Ramos (cell line): ENCODE measurements around the gene PAQR4.

Experiments
- in situ Hi-C: fragments of 300-500 bp; cut with MboI; formaldehyde crosslinking; loops from one replicate; pipeline ENCODE4 v1.14.3; 2022; ENCODE audit warnings: low sequenced_read_pairs; ENCODE audit not compliant: unreplicated experiment

The PAQR4 gene

DNA sequence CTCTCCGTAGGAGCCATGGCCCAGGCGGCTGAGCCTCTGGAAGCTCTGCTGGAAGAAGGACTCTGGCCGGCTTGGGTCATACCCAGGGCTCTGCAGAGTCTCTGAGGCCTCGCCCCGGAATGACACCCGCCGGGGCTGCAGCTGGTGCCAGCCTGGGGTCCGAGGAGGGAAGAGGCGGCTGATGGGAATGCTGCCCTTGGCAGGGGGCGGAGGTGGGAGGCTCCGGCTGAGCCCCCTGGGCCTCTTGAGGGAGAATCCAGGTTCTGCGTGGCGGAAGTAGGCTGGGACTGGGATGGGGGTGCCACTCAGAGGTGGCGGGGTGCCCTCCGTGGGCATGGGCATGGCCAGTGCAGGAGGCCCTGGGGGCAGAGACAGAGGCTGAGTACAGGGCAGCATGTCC is 7.5 kb downstream of the PAQR4 start:
- in situ Hi-C loops: no loop called here

DNA sequence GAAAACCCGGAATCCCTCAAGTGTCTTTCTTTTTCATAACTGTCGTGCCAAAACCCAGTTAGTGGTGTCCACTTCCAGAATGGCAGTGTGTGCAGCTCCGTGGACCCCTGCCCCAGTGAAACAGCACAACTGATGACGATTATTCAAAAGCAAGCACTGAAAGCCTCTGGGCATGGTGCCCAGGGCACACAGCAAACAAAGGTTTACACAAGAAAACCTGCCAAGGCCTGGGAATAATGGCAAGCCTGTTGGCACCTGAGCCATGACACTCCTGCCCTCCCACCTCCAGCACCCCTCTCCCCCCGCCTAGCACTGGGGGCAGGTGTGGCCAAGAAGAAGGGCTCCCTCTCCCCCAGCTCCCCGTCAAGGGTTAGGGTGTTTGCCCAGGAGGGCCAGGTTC is 8.3 kb downstream of the PAQR4 start:
- in situ Hi-C loops: no loop called here

DNA sequence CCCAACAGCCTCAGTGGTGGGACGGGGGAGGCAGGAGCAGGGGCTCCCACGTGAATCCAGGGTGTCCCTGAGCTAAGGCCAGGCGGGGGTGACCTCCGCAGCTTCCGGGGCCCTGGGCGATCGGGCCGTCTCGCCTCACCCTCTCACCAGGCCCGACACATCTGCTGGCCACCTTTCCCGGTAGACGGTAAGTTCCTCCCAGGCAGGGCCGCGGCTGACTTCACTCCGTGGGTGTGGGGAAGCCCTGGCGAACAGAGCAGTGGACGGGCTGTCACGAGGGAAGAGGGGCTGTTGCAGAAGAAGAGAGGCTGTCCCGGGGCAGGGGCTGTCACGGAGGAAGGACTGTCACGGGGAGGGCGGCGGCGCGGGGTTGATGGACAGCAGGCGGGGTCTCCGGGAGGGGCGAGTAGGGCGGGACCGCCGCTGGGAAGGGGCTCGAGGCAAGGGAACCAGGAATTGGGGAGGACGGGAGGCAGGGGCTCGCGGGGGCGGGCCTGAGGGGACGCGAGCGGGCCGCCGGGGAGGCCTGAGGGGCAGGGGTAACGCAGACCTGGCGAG is 10.6 kb downstream of the PAQR4 start:
- in situ Hi-C loops: no loop called here

DNA sequence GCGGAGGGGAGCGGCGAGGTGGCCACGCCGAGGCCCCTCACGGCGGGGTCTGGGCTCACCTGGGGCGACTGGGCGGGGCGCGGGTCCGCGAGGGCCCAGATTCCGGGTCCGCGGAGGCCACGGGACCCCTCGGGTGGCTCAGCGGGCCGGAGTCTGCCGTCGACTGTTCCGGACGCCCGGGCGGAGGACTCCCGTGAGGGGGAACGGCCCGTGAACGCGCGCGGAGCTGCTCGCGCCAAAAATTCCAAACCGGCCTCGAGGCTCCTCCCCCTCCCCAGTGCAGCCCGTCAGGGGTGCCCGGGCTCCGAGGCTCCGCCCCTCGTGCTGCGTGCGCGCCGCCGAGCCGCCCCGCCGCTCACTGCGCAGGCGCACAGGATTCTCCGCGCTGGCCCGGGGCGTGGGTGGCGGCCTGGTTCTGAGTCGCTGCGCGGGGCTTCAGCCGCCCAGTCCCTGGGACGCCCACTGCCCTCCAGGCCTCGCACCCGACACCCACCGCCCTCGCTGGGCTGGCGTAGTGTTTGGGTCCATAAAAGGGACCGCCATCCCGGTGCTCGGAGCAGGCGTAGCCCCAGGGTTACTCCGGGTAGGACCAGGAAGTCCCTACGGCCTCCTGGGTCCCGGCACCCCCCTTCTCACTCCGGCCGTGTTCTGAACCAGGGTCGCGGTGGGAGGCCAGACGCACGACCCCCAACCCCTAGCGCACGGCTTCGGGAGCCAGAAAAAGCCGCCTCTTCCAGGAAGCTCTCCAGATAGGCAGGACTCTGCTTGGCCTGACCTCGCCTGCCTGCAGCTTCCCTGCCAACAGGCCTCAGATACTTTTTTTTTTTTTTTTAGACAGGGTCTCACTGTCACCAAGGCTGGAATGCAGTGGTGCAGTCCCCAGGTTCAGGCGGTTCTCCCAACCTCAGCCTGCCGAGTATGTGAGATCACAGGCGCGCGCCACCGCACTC is 11.4 kb downstream of the PAQR4 start, which contains the start of gene PKMYT1:
PKMYT1 (minus strand) TSS at position 220 of the 950 bp plus-strand sequence. CDS start 789 bp downstream, outside the sequence.
- in situ Hi-C loops: no loop called here

DNA sequence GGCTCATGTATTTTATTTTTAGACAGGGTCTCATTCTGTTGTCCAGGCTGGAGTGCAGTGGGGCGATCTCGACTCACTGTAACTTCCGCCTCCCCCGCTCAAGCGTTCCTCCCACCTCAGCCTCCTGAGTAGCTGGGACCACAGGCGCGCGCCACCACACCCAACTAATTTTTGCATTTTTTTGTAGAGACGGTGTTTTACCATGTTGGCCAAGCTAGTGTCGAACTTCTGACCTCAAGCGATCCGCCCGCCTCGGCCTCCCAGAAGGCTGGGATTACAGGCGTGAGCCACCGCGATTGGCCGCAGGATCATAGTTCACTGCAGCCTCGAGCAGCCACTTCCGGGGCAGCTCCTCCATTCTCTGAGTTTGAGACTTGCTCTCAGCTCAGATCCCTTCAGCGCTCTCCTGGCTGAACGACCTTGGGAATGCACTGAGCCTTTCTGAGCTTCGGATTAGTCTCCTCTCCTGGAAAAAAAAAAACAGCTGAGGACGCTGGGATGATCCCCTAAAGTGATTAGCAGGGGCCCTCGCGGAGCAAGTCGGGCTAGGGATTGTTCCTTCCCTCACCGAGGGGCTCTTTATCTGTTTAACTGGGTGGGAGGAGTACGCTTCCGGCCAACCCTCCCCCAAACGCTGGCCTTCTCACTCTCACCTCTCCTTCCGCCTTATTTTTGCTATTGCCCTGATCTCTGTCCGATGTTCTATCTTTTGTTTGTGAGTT is 12.2 kb downstream of the PAQR4 start:
- in situ Hi-C loops: no loop called here

DNA sequence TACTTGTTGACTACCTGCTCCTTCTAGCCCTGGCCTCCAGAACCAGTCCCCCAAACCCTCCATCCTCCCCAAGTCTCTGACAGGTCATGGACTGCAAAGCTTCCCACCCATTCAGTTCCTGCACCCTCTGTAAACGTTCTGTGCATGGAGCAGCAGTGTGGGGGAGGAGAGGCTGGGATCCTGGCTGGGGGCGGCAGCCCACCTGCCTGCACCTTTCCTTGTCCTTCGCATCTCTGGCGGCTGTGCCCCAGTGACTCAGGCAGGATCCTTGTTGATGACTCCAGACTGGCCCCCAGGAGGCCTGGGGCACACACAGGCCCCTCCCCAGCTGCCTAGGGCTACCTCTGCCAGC is 12.7 kb downstream of the PAQR4 start:
- in situ Hi-C loops: no loop called here

DNA sequence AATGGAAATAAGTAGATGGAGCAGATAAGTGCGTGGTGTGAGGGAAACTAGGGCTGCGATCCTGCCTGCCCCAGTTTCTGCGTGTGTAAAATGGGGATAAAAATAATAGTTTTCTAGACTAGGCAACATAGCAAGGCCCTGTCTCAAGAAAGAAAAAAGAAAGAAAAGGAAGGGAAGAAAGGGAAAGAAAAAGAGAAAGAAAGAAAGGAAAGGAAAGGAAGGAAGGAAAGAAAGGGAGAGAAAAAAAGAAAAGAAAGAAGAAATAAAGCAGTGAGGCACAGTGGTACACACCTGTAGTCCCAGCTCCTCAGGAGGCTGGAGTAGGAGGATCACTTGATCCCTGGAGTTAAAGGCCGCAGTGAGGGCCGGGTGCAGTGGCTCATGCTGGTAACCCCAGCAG is 13.3 kb downstream of the PAQR4 start:
- in situ Hi-C loops: no loop called here

DNA sequence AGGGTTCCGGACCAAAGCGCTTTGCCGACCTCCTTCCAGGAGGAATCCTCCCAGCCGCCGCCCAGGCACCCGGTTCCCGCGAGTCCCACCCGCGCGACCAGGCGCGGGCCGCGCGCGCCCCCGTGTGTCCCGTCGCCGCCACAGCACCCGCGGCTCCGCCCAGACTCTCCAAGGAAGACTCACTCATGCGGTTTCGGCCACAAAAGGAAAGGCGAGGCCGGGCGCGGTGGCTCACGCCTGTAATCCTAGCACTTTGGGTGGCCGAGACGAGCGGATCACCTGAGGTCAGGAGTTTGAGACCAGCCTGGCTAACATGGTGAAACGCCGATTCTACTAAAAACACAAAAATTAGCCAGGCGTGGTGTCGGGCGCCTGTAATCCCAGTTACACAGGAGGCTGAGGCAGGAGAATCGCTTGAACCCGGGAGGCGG is 14.6 kb downstream of the PAQR4 start:
- in situ Hi-C loops: no loop called here

DNA sequence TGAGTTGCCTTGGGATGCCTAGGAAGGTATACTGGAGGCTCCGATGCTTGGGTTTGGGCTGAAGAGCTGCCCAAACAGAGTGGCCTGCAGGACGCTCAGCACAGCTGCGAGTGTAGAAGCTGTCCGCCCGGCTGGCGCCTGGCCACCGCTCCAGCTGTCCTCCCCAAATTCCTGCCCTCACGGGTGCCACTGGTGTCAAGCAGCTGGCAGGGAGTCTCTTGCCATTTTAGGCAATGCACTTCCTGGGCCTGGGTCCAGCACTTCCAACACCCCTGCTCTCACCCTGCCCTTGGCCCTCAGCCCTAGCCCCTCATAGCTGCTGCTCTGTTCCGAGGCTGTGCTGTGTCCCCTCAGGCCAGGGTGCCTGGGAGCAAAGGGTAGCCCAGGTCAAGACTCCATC is 16.3 kb downstream of the PAQR4 start:
- in situ Hi-C loops: no loop called here

DNA sequence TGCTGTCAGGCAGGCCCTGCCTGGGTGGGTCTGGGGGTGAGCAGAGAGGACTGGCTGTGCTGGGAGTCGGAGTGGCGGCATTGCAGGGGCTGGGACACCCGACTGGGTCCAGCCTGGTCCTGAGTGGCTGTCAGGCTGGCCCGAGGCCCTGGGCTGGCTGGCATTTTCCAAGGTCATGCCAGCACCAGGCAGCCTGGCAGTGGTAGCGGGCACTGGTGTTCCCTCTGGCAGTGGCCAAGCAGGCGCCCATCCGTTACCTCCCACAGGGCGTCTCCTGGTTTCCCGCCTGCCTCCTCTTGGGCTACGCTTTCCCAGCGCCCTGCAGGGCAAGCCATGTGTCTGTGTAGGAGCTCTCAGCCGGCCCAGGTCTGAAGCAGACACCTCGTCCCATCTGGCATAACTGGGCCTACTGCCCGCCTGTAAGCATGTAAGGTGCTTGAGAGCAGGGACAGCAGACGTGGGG is 16.8 kb downstream of the PAQR4 start:
- in situ Hi-C loops: no loop called here

DNA sequence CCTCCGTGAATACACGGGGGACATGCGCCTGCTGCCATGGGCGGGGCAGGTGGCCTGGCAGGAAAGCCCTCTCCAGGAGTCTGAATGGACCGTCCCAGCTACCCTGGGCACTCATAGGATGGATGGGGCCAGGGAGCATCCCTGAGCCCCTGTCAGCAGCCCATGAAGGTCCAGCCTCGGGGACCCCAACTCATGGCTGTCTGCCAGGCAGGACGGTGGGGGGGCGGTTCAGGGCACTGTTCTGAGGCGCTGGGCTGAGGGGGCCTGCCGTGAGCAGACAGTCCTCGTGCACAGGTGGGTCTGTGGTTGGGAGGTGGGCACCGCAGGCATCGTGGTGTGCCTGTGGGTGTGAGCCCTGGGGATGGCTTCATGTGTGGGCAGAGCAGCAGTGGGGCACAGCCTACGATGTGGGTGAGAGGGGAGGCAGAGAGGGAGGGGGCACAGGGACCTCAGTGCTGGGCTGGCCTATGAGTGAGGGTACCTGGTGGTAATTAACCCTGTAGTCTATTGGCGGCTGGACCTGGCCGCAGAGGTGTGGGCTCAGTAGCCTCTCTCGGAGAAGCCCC is 17.6 kb downstream of the PAQR4 start:
- in situ Hi-C loops: no loop called here

DNA sequence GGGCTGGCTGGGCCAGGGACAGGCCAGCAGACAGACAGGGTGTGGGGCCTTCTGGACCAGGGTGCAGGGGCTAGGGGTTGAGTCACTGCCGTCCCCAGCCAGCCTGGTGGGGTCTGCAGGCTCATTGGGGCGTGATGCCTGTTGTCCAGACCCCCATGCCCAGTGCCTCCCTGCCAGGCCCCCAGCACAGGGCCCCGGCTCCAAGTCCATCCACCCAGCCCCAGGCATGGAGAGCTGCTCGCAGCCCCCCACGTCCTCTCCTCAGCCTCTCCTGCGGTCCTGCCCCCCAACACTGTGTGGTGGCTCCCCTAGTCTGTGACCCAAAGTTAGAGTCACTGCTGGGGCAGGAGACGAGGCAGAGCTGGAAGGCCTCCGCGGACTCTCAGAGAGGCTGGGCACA is 18.1 kb downstream of the PAQR4 start:
- in situ Hi-C loops: no loop called here

DNA sequence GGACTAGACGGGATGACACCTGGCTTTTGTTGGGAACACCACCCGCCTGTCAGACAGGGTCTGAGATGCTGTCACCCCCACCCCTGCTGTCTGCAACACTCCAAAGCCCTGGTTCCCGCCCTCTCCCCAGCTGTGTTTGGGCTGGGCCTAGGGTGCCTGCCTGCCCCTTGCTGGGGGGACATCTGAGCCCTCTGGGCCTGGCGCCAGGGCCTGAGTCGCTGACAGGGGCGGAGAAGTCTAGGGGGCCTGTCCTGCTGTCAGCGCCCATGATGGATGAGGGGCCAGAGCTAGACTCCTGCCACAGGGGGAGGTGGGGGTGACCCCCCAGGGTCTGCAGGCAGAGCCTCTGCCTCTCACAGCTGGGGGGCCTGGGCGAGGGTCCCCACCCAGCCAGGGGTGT is 18.7 kb downstream of the PAQR4 start:
- in situ Hi-C loops: no loop called here

DNA sequence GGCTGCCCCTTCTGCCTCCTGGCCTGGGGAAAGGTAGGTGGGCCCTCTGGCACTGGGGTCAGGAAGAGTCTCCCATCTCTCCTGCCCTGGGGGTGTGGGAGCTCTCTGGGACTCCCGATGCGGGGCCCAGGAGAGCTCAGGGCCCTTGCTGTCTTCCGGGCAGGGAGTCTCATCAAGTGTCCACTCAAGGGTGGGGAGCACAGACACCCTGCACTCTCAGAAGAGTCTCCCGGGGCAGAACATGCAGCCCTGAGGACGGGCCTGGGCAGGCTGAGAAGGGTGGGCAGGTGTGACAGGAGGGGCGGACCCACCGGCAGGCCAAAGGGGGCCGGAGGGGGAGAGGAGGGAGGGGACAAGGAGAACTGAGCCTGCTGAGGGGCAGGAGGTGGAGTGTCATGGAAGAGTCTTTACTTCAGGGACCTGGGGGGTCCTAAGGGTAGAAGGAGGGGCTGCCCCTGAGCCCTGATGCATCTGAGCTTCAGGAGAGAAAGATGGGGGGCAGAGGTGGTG is 19.5 kb downstream of the PAQR4 start:
- in situ Hi-C loops: no loop called here

DNA sequence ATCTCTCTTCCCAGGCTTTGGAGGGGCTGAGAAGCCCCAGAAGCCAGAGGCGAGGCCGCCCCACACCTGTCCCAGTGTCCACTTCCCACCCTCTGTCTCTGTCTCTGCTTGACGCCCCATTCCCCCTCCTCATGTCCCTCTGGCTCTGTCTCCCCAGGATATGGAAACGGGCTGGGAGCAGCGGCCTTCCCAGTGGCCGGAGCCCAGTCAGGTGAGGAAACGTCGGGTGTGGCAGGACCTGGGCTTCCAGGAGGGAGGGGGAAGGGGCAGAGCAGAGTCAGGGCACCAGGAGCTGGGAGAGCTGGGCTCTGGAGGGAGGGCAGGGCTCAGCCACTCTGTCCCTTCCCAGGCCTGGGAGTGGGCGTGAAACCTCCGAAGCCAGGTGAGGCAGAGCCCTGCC is 21.7 kb downstream of the PAQR4 start:
- in situ Hi-C loops: no loop called here

DNA sequence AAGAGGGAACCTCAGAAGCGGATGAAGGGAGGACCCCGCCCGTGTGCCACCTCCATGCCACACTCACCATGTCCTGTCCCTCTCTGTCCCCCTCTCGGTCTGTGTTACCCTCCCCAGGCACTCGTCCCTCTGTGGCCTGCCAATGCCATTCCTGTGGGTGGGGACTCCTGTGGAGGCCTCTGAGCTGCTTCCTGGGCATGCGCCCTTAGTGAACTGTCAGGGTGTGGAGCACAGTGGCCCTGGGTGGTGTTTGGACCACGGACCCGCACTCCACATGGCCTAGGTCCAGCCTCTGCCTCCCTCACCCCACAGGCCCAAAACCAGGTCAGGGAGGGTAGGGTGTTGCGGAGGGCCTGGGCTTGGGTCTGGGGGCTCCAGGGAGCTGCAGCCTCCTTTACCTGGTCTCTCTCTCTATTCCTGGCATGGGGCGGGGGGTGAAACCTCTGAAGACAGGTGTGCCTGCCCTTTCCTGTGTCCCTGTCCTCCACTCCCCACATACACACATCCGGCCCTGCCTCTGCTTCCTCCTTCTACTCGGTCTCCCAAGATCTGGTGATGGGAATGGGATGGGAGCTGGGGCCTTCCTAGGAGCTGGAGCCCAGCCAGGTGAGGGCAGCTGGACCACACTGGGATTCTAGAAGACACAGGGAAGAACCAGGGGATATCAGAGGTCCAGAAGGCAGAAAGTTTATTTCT is 22.6 kb downstream of the PAQR4 start:
- in situ Hi-C loops: no loop called here

DNA sequence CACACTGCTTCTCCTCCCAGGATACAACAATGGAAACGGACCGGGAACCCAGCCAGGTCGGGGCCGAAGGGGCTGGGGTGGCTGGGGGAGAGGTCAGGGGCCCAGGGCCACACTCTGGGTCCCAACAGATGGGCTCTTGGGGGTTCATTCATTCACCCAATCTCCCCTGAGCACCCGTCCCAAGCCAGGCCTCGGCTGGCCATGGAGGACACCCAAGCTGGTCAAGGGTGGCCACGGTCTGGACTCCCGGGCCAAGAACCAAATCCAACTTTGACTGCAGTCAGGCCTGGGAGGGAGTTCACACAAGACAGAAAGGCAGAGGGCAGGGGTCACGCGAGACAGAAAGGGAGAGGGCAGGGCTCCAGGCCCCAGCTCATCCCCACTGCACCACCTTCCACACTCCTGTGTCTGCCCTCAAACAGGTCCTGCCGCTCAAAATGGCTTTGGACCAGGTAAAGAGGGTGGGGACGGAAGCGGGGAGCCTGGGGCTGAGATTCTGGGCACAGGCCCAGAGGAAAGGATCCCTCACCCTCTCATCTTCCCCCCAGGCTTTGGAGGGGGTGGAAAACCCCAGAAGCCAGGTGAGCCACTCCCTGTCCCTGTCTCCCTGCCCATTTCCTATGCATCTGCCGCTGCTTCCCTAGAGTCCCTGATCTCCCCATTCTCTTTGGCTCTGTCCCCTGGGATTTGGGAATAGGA is 23.4 kb downstream of the PAQR4 start:
- in situ Hi-C loops: no loop called here

DNA sequence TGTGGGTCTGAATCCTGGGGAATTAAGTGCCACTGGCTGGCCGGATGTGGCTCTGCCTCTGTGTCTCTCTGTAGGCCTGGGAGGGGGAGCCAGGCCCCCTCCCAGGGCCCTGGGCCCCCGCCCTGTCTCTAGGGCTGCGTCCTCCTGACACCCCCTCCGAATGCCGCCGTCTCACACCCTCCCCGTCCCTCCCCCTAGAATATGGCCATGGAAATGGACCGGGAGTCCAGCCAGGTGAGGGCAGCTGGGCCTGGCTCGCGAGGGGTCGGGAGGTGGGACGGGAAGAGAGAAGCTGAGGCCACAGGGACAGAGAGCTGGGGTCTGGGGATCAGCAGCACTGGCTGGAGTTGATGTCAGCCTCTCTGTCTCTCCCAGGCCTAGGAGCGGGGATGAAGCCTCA is 27.1 kb downstream of the PAQR4 start:
- in situ Hi-C loops: no loop called here

DNA sequence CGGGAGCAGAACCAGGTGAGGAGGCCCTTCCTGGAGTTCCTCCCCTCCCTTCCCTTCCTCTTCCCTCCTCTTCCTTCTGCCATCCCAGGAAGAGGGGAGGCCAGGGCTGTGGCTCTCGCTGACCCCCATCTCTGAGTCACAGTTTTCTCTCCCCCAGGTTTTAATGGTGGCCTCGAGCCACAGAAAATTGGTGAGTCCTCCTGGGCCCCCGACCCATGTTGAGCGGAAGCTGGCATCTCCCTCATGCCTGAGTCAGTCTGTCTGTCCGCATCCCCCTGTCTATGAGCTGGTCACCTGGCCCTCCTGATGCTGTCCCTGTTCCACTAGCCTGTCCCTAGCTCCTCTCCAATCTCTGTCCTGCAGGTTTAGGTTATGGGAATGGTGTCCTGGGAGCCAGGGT is 30.8 kb downstream of the PAQR4 start:
- in situ Hi-C loops: no loop called here
